HG03064 (cell line): Measurements from ENCODE around the gene ARNT2.

ENCODE experiments used
- ATAC-seq: cut with Tn5 transposase; IDR thresholded peaks from one replicate; pipeline ENCODE4 v1.9.1; 2021; ENCODE audit warnings: low read depth; ENCODE audit not compliant: unreplicated experiment

ARNT2 gene

GRCh38 chr15:80405554-80405850 lies 1.3 kb downstream of the ARNT2 start:
- ATAC-seq: no peak

- ATAC-seq: no peak
Observed at GRCh38 chr15:80405970-80406369, 1.8 kb downstream of the ARNT2 start.

DNA sequence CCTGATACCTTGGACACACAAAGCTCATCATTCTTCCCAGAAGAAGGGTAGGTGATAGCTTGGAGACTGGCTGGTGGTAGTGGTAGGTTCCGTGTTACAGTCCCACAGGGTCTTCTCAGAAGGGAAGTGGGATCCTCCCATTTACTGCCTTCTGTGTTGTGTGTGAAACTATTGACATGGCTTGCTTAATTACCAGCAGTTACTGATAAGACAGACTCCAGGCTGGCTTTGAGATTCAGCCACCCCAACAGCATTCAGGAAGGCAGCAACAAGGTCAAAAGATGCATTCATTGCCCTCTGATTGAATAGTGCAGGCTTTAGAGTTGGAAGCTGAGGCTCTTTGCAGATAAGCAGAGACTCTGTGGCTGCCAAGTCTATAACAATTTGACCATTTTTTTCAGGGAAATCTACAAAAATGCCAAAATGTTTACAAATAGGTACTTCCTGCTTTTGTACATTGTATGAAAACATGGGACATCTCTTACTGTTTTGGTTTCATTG lies 7.7 kb downstream of the ARNT2 start:
- no peak for ATAC-seq

DNA sequence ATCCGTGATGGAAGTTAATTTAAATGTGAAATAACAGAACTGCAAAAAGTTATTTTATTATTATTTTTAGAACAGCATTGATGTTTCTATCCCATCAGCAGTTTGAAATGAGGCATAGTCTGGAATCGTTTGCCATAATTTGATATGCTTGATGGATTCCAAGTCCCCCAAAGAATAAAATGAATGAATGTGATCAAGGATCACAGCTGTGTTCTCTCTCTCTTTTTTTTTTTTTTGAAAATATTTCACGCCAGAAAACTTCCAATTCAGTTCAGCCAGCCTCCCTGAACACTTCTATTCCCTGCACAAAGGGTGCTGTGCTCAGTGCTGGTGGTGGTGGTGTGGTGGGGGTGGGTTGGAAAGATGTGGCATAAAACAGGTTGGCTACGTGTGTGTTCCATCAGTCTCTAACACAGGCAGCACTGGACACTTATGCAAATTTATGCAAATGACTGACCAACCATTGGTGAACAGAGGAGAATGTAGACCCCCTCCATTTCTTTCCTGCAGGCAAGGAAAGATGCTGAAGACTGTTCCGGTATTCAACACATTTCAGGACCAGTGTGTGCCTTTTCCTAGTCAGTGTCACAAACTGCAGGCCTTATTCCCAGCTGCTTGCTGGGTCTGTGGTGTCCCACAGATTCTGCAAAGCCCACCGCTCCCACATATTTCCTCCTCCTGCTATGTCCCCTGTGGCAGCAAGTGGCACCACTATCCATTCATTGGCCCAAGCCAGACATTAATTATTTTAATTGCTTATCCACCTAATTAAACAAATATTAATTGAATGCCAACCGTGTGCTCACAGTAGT lies 10.6 kb downstream of the ARNT2 start:
- no peak for ATAC-seq

DNA sequence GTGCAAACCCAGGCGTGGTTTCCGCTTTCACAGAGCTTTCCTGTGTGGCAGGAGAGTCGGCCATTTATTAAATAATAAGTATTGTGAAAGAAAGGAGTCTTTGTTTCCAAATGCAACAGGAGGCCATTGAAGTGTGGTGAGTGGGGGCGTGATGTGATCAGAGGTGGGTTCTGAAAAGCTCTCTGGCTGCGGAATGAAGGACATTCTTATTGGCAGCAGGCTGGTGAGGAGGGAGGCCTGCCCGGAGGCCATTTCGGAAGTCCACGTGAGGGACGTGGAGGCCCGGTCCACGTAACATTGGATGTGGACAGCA lies 11.1 kb downstream of the ARNT2 start:
- no peak for ATAC-seq

DNA sequence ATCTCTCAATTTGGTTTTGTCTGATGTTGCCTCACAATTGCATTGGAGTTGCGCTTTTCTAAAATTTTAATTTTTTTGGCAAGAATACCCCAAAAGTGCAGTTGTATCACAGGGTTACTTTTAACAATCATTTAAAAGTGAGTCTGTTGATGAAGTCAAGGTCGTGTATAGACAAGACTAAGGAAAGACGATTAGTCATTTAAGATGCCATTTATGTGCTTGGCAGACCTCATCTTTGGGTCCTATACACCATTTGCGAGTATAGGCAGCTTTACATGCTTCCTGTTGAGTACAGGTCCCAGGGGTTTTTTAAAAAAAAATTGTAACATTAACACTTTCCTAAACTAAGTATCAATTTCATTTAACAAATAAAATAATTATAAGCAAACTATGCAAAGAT lies 12.5 kb downstream of the ARNT2 start:
- ATAC-seq: no peak

- ATAC-seq: no peak
Observed at GRCh38 chr15:80418892-80419537, 14.8 kb downstream of the ARNT2 start.

DNA sequence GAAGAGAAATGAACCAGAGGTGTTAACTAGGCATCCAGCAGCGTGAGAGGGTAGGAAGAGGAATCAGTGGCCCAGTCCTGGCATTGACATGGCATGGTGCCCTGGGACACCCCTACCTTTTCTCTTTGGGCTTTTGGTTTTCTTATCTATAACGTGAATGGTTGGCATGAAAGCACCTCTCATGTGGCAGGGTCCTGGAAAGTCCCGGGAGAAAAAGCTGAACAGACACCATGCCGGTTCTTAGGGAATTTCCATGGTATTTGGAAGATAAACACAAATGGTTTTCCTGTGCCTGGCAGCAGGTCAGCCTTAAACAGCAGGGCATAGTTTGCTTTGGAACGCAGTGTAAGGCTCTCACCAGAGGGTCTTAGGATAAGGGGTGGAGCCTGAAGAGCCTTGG lies 15.4 kb downstream of the ARNT2 start:
- ATAC-seq: no peak

- no peak for ATAC-seq
Observed at GRCh38 chr15:80420658-80421057, 16.5 kb downstream of the ARNT2 start.

- ATAC-seq: no peak
Observed at GRCh38 chr15:80423215-80423614, 19.0 kb downstream of the ARNT2 start.

- ATAC-seq: no peak
Observed at GRCh38 chr15:80424381-80424780, 20.2 kb downstream of the ARNT2 start.

DNA sequence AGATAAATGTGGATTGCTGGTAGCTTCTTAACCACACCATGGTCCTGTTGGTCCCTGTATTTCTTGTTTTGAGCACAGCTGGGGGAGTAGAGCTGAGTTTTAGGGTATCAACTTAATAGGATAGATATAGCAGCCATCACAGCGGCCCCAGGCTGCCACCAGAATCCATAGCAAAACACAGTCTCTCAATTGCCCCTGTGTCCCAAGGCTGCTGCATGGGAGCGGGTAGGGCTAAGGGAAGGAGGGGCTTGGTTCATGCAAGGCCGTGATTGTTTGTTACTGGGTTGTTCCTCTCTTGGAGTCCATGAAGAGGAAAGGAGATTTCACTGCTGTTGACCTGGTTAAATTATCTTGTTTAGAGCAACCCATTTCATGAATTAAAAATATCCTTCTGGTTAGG lies 22.1 kb downstream of the ARNT2 start:
- ATAC-seq: no peak

DNA sequence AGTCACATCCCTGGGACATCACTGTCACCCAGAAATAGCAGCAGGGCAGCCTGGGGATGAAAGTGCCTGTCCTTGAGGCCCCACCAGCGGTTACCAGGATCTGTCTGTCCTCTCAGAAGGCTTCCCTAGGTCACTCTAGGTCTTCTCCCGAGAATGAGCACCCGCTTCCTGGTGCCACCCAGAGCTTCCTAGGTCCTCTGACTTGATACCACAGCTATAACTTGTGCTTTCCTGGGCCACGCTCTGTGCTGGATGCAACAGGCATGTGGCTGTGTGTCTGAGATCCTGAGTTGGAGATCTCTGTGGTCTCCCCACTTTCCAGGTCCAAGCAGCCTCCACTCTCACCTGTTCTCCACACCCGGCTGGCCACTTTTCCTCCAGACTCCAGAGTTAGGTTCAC lies 25.8 kb downstream of the ARNT2 start:
- ATAC-seq: no peak

- ATAC-seq: no peak
Observed at GRCh38 chr15:80431635-80432344, 27.6 kb downstream of the ARNT2 start.

GRCh38 chr15:80432345-80432702 lies 28.1 kb downstream of the ARNT2 start:
- ATAC-seq: no peak

GRCh38 chr15:80433836-80434235 lies 29.7 kb downstream of the ARNT2 start:
- ATAC-seq: no peak

GRCh38 chr15:80434926-80435720 lies 30.9 kb downstream of the ARNT2 start:
- ATAC-seq: no peak

DNA sequence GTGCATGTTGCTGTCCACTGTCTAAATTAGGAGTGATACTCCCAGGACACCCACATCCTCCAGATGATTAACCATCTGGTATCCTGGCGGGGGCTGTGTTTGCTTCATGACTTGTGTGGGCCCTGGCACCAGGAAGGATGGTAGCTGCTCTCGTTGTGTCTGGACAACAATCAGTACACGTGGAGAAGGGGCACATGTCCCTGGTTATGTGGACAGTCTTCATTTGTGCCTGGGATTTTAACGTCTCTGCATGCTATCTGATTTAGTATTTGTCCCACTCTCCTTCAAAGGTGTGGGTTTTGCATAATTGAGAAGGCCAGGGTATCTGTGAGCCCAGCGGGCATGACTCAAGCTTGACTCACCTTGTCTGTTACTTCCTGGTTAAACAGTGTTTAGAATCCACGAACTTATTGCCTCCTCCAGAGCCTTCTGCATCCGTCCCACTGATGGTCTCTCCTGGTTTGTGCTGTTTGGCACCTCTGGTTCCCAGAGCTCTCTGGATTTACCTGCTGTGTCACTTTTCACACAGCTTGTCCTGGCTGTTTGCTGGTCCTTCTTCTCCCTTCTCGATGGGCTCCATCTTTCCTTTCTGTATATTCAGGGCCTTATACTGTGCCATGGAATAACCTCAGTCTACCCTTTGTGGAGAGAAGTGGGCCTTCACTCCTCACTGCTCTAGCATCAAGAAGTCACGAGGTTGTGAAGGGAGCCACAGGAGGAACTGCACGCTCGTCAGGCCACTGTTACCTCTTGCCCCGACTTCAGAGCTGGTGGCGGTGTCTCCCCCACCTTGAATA lies 32.5 kb downstream of the ARNT2 start:
- ATAC-seq: no peak

GRCh38 chr15:80437334-80437891 lies 33.2 kb downstream of the ARNT2 start:
- no peak for ATAC-seq

- no peak for ATAC-seq
Observed at GRCh38 chr15:80439140-80439539, 35.0 kb downstream of the ARNT2 start.
